OCI-LY1 (cell line): Measurements from ENCODE around the gene KLHL15.

ENCODE experiments used
- H2AFZ ChIP-seq: fragments of 200-600 bp; sonication (generic), shearing (Covaris generic); 2 replicates; pipeline ENCODE4 v1.6.0; 2014; ENCODE audit warnings: antibody characterized with exemption, mild to moderate bottlenecking, low read length
- H3F3A ChIP-seq: fragments of 200-600 bp; sonication (generic), shearing (Covaris generic); 2 replicates; pipeline ENCODE4 v1.6.0; 2014; ENCODE audit warnings: mild to moderate bottlenecking, antibody characterized with exemption, low read length, moderate library complexity; ENCODE audit not compliant: insufficient read depth
- H3K27ac ChIP-seq: fragments of 200-600 bp; sonication (generic); 2 replicates; pipeline ENCODE4 v1.5.1; 2014; ENCODE audit warnings: low read length, mixed run types, mild to moderate bottlenecking, low read depth; ENCODE audit not compliant: poor library complexity, severe bottlenecking
- H3K27me3 ChIP-seq: fragments of 200-600 bp; sonication (generic); 2 replicates; pipeline ENCODE4 v1.6.0; 2014; ENCODE audit warnings: antibody characterized with exemption, mild to moderate bottlenecking, low read length, moderate library complexity; ENCODE audit not compliant: insufficient read depth
- H3K36me3 ChIP-seq: fragments of 200-600 bp; sonication (generic); 2 replicates; pipeline ENCODE4 v1.6.1; 2014; ENCODE audit warnings: mild to moderate bottlenecking, antibody characterized with exemption, low read length, moderate library complexity, mixed read lengths; ENCODE audit not compliant: insufficient read depth
- H3K4me1 ChIP-seq: fragments of 200-600 bp; sonication (generic); 2 replicates; pipeline ENCODE4 v1.5.1; 2014; ENCODE audit warnings: mild to moderate bottlenecking, low read length, moderate library complexity; ENCODE audit not compliant: insufficient read depth, severe bottlenecking
- H3K4me2 ChIP-seq: fragments of 200-600 bp; sonication (generic), shearing (Covaris generic); 2 replicates; pipeline ENCODE4 v1.6.1; 2014; ENCODE audit warnings: low read length
- H3K4me3 ChIP-seq: fragments of 200-600 bp; sonication (generic); 2 replicates; pipeline ENCODE4 v1.5.1; 2014; ENCODE audit warnings: low read length, low read depth, mild to moderate bottlenecking, mixed read lengths; ENCODE audit not compliant: poor library complexity, severe bottlenecking
- H3K79me2 ChIP-seq: fragments of 200-600 bp; shearing (Covaris generic); 2 replicates; pipeline ENCODE4 v1.6.1; 2016; ENCODE audit warnings: mixed run types, low read length, mixed read lengths; ENCODE audit not compliant: insufficient read depth
- H3K9ac ChIP-seq: fragments of 200-600 bp; sonication (generic), shearing (Covaris generic); 2 replicates; pipeline ENCODE4 v1.6.1; 2014; ENCODE audit warnings: mild to moderate bottlenecking, low read length, mixed read lengths
- H3K9me2 ChIP-seq: fragments of 200-600 bp; sonication (generic), shearing (Covaris generic); 2 replicates; pipeline ENCODE4 v1.6.1; 2014; ENCODE audit warnings: low read depth, mild to moderate bottlenecking, low read length, mixed read lengths
- H3K9me3 ChIP-seq: fragments of 200-600 bp; shearing (Covaris generic); 2 replicates; pipeline ENCODE4 v1.6.1; 2014; ENCODE audit warnings: low read length, mixed read lengths
- H4K20me1 ChIP-seq: fragments of 200-600 bp; sonication (generic), shearing (Covaris generic); 2 replicates; pipeline ENCODE4 v1.6.0; 2016; ENCODE audit warnings: mild to moderate bottlenecking, low read length; ENCODE audit not compliant: insufficient read depth
- EZH2 ChIP-seq: fragments of 200-600 bp; sonication (generic), shearing (Covaris generic); IDR thresholded peaks from 2 replicates; pipeline ENCODE4 v1.8.0; 2017; ENCODE audit warnings: borderline replicate concordance, mixed run types, mild to moderate bottlenecking, antibody characterized with exemption, low read length, moderate library complexity, mixed read lengths
- TF ChIP-seq, protein P1 (sequence below): fragments of 200-600 bp; sonication (generic), shearing (Covaris generic); IDR thresholded peaks from 2 replicates; pipeline ENCODE4 v1.5.1; 2017; ENCODE audit warnings: mild to moderate bottlenecking, antibody characterized with exemption, low read length, moderate library complexity, mixed read lengths

KLHL15 gene

DNA sequence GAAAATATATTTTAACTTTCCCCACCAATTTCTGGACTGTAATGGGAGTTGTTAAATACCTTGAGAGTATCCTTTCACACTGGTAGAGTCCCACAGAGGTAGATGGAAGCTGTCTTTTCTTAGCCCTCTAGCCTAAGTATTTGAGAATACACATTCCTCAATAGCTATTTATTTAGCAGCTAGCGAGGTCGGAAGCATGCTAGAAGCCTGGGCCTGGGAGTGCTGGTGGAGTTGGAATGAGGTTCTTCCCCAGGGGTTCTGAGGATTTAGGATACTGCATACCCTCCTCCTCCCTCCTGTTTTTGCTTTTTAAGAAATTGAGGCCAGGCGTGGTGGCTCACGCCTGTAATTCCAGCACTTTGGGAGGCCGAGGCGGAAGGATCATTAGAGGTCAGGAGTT is 999 bp upstream of the KLHL15 start:
- H3K27ac ChIP-seq: no peak overlapping the region
- H3K9me3 ChIP-seq: no peaks in the 10 kb centered on the region
- H3K4me2 ChIP-seq: no peak overlapping the region
- H3K4me1 ChIP-seq: peaks cover 15% of the 10 kb centered on the region
- H3K9me2 ChIP-seq: no peaks in the 10 kb centered on the region
- no peaks in the 10 kb centered on the region for H3F3A ChIP-seq
- H3K79me2 ChIP-seq: peaks cover 17% of the 10 kb centered on the region
- no peaks in the 10 kb centered on the region for H4K20me1 ChIP-seq
- no peak overlapping the region for H3K9ac ChIP-seq
- TF ChIP-seq, protein P1, sequence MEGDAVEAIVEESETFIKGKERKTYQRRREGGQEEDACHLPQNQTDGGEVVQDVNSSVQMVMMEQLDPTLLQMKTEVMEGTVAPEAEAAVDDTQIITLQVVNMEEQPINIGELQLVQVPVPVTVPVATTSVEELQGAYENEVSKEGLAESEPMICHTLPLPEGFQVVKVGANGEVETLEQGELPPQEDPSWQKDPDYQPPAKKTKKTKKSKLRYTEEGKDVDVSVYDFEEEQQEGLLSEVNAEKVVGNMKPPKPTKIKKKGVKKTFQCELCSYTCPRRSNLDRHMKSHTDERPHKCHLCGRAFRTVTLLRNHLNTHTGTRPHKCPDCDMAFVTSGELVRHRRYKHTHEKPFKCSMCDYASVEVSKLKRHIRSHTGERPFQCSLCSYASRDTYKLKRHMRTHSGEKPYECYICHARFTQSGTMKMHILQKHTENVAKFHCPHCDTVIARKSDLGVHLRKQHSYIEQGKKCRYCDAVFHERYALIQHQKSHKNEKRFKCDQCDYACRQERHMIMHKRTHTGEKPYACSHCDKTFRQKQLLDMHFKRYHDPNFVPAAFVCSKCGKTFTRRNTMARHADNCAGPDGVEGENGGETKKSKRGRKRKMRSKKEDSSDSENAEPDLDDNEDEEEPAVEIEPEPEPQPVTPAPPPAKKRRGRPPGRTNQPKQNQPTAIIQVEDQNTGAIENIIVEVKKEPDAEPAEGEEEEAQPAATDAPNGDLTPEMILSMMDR: no peak
- no peak for TF ChIP-seq EZH2
- H3K27me3 ChIP-seq: no peaks in the 10 kb centered on the region
- no peak overlapping the region for H3K4me3 ChIP-seq
- H2AFZ ChIP-seq: no peak overlapping the region
- 0 out of 2 replicates have a peak, but pooled peaks cover under 1% of the 10 kb centered on the region for H3K36me3 ChIP-seq

DNA sequence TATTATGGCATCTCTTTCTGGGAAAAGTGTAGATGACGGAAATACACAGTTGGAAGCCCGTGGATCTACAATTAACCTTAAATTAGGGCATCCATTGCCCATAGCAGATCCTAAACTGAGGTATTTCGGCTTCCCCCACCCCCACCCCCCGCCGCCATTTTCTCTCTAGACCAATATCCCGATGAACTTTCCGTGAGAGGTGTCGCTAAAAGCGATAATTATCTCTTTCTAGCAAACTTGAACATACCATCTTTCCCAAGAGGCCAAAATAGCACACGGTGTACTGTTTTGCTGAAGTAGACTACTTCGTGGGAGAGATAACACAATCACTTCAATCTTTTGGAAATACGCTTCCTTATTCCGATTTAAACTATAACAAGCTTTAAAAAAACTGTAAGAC is 554 bp downstream of the KLHL15 start:
- Histone ChIP-seq H3F3A (no peaks in the 10 kb centered on the region), H3K4me2 (peak overlapping the region; percentile 92), H3K27ac (no peak overlapping the region), H3K36me3 (peaks cover 7% of the 10 kb centered on the region; the same call in 1 of the 2 replicates), H3K9ac (peak overlapping the region; percentile 96), H3K9me2 (no peaks in the 10 kb centered on the region), H3K9me3 (no peaks in the 10 kb centered on the region), H3K4me3 (peak overlapping the region; percentile 85), H4K20me1 (no peaks in the 10 kb centered on the region), H2AFZ (no peak overlapping the region), H3K79me2 (peaks cover 27% of the 10 kb centered on the region), H3K27me3 (no peaks in the 10 kb centered on the region), H3K4me1 (peaks cover 21% of the 10 kb centered on the region)
- TF ChIP-seq, protein P1: no peak
- TF ChIP-seq EZH2: no peak

DNA sequence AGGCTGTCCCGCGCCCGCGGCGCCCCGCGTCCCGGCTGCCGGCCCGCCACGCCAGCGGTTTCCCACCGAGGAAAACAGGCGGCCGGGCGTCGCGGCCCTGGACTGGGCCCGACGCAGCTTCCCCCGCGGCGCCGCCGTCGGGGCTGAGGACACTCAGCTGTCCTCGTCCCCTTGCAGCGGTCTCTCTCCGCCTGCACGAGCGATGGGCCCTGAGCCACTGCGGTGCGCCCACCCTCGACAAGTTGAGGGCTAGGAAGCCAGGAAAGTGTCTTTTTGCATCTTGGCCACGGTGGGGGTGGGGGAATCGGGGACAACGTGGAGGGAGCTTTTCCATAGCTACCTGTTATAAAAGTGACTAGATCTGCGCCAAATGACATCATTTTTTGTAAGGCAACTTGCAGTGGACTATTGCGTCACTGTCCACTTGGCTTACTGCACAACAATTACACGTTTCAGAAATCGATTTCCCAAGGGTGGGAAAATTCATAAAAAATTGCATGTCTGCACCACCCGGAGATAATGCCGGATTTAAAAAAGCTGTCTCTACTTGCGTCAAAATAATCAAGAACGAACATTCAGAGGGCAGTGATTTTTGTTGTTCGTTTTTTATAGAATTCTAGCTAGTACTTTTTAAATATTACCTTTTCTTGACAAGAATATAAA is 1.1 kb downstream of the KLHL15 start:
- Histone ChIP-seq H3K27ac (no peak overlapping the region), H2AFZ (no peak overlapping the region)

More for the DNA sequence above, 1.1 kb downstream of the KLHL15 start:
- Histone ChIP-seq H3F3A (no peaks in the 10 kb centered on the region), H3K79me2 (peaks cover 33% of the 10 kb centered on the region), H3K4me1 (peaks cover 26% of the 10 kb centered on the region), H3K9me2 (no peaks in the 10 kb centered on the region), H3K4me2 (peak overlapping the region; percentile 92), H3K9me3 (no peaks in the 10 kb centered on the region), H4K20me1 (no peaks in the 10 kb centered on the region), H3K9ac (peak overlapping the region; percentile 96), H3K36me3 (peaks cover 7% of the 10 kb centered on the region; the same call in 1 of the 2 replicates), H3K27me3 (no peaks in the 10 kb centered on the region), H3K4me3 (peak overlapping the region; percentile 85)
- TF ChIP-seq EZH2: no peak
- TF ChIP-seq, protein P1: no peak
